SK-N-SH treated with all-trans-retinoic acid at 6 μM for 48 hours (cell line): Measurements from ENCODE around the gene HSPG2.
"Not testable (repeated sequence)": the region's sequence is repeated elsewhere in the genome, so short reads cannot be mapped to it uniquely, and the experiment has no call there.

Source experiments
- ATAC-seq: fragments of 200-7000 bp; cut with Tn5 transposase; 3 replicates; pipeline ENCODE4 v1.9.1; 2020; ENCODE audit warnings: mild to moderate bottlenecking, moderate library complexity
- ARNTL ChIP-seq: fragments of 450-650 bp; formaldehyde crosslinking; IDR thresholded peaks from 2 replicates; pipeline ENCODE4 v1.5.0; 2020; ENCODE audit warnings: low read depth, mild to moderate bottlenecking, moderate library complexity, borderline replicate concordance
- BACH2 ChIP-seq: fragments of 250-450 bp; sonication (Bioruptor Pico); IDR thresholded peaks from 2 replicates; pipeline ENCODE4 v1.9.0; 2021; ENCODE audit warnings: mild to moderate bottlenecking, borderline replicate concordance
- CREB5 ChIP-seq: fragments of 250-450 bp; sonication (Bioruptor Pico); IDR thresholded peaks from 2 replicates; pipeline ENCODE4 v1.5.1; 2020; ENCODE audit warnings: low read depth, mild to moderate bottlenecking, moderate library complexity
- CSDC2 ChIP-seq: fragments of 250-450 bp; sonication (Bioruptor Pico); IDR thresholded peaks from 2 replicates; pipeline ENCODE4 v1.5.0; 2020; ENCODE audit warnings: mild to moderate bottlenecking, moderate library complexity
- ESRRG ChIP-seq: fragments of 250-450 bp; sonication (Bioruptor Pico); IDR thresholded peaks from 2 replicates; pipeline ENCODE4 v1.6.1; 2021; ENCODE audit warnings: mild to moderate bottlenecking
- GLIS3 ChIP-seq: fragments of 250-450 bp; sonication (Bioruptor Pico); IDR thresholded peaks from 2 replicates; pipeline ENCODE4 v1.5.0; 2020; ENCODE audit warnings: mild to moderate bottlenecking, moderate library complexity
- ISL1 ChIP-seq: fragments of 250-450 bp; sonication (Bioruptor Pico); IDR thresholded peaks from 2 replicates; pipeline ENCODE4 v2.1.2; 2022; ENCODE audit warnings: mild to moderate bottlenecking, moderate library complexity
- OSR1 ChIP-seq: fragments of 250-450 bp; sonication (Bioruptor Pico); IDR thresholded peaks from 2 replicates; pipeline ENCODE4 v1.8.0; 2022; ENCODE audit warnings: moderate library complexity, mild to moderate bottlenecking, inconsistent platforms
- POU6F1 ChIP-seq: fragments of 250-450 bp; sonication (Bioruptor Pico); IDR thresholded peaks from 2 replicates; pipeline ENCODE4 v1.8.0; 2021; ENCODE audit warnings: low read depth, mild to moderate bottlenecking, moderate library complexity, borderline replicate concordance
- PPARA ChIP-seq: fragments of 250-450 bp; sonication (Bioruptor Pico); IDR thresholded peaks from 2 replicates; pipeline ENCODE4 v1.5.0; 2020; ENCODE audit warnings: mild to moderate bottlenecking, borderline replicate concordance
- RARB ChIP-seq: fragments of 250-450 bp; sonication (Bioruptor Pico); IDR thresholded peaks from 2 replicates; pipeline ENCODE4 v1.8.0; 2021; ENCODE audit warnings: mild to moderate bottlenecking, moderate library complexity
- SNAI2 ChIP-seq: fragments of 250-450 bp; sonication (Bioruptor Pico); IDR thresholded peaks from 2 replicates; pipeline ENCODE4 v1.5.0; 2020; ENCODE audit warnings: mild to moderate bottlenecking, moderate library complexity
- TCF4 ChIP-seq: fragments of 250-450 bp; sonication (Bioruptor Pico); IDR thresholded peaks from 2 replicates; pipeline ENCODE4 v1.8.0; 2021; ENCODE audit warnings: mild to moderate bottlenecking, moderate library complexity, borderline replicate concordance
- TOX ChIP-seq: fragments of 250-450 bp; sonication (Bioruptor Pico); IDR thresholded peaks from 2 replicates; pipeline ENCODE4 v1.8.0; 2021; ENCODE audit warnings: mild to moderate bottlenecking, moderate library complexity, borderline replicate concordance
- TSHZ2 ChIP-seq: fragments of 250-450 bp; sonication (Bioruptor Pico); IDR thresholded peaks from 2 replicates; pipeline ENCODE4 v1.5.0; 2020; ENCODE audit warnings: mild to moderate bottlenecking, moderate library complexity
- ZC3H10 ChIP-seq: fragments of 250-450 bp; sonication (Bioruptor Pico); IDR thresholded peaks from 2 replicates; pipeline ENCODE4 v1.5.1; 2021; ENCODE audit warnings: mild to moderate bottlenecking, moderate library complexity
- ZFP3 ChIP-seq: fragments of 250-450 bp; sonication (Bioruptor Pico); IDR thresholded peaks from 2 replicates; pipeline ENCODE4 v1.5.0; 2020; ENCODE audit warnings: mild to moderate bottlenecking, moderate library complexity
- ZFP30 ChIP-seq: fragments of 450-650 bp; formaldehyde crosslinking; IDR thresholded peaks from 2 replicates; pipeline ENCODE4 v1.5.0; 2022; ENCODE audit warnings: mild to moderate bottlenecking, moderate library complexity
- ZNF565 ChIP-seq: fragments of 450-650 bp; formaldehyde crosslinking; conservative IDR thresholded peaks from 2 replicates; pipeline ENCODE4 v1.5.0; 2020; ENCODE audit warnings: low read depth, mild to moderate bottlenecking, moderate library complexity
- ZNF70 ChIP-seq: fragments of 450-650 bp; formaldehyde crosslinking; IDR thresholded peaks from 2 replicates; pipeline ENCODE4 v1.5.0; 2020; ENCODE audit warnings: mild to moderate bottlenecking, moderate library complexity
- ZNF8 ChIP-seq: fragments of 450-650 bp; formaldehyde crosslinking; IDR thresholded peaks from 2 replicates; pipeline ENCODE4 v1.5.0; 2020; ENCODE audit warnings: mild to moderate bottlenecking, moderate library complexity
- TF ChIP-seq, protein P1 (sequence below): fragments of 250-450 bp; sonication (Bioruptor Pico); IDR thresholded peaks from 2 replicates; pipeline ENCODE4 v1.8.0; 2020; ENCODE audit warnings: mild to moderate bottlenecking, moderate library complexity, borderline replicate concordance
- TF ChIP-seq, protein P2 (sequence below): fragments of 250-450 bp; sonication (Bioruptor Pico); IDR thresholded peaks from 2 replicates; pipeline ENCODE4 v1.5.1; 2021; ENCODE audit warnings: mild to moderate bottlenecking, moderate library complexity

HSPG2 gene

GRCh38 chr1:21828506-21829210, 108.5 kb downstream of the HSPG2 start (continued):
- no peak for TF ChIP-seq TSHZ2

DNA sequence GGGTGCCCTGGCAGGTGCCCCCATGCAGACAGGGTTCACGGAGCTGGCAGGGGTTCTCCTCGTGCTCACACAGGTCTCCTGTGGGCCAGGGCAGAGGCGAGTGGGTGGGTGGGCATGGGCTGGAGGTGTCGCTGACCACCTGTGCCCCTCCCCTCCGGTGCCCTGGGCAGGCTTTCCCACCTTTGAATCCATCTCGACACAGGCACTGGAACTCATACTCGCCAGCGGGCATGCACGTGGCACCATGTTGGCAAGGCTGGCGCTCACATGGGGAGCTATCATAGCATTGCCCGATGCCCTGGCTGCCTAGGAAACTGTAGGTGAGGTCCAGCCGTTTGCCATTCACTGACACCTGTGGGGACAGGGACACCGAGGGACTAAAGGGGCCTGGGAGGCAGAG, 109.0 kb downstream of the HSPG2 start:
- TF ChIP-seq ZNF70: no peak
- TF ChIP-seq ZC3H10 (CRISPR knock-in tag): no peak
- TF ChIP-seq, protein P1, sequence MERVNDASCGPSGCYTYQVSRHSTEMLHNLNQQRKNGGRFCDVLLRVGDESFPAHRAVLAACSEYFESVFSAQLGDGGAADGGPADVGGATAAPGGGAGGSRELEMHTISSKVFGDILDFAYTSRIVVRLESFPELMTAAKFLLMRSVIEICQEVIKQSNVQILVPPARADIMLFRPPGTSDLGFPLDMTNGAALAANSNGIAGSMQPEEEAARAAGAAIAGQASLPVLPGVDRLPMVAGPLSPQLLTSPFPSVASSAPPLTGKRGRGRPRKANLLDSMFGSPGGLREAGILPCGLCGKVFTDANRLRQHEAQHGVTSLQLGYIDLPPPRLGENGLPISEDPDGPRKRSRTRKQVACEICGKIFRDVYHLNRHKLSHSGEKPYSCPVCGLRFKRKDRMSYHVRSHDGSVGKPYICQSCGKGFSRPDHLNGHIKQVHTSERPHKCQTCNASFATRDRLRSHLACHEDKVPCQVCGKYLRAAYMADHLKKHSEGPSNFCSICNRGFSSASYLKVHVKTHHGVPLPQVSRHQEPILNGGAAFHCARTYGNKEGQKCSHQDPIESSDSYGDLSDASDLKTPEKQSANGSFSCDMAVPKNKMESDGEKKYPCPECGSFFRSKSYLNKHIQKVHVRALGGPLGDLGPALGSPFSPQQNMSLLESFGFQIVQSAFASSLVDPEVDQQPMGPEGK (CRISPR knock-in tag): no peak
- TF ChIP-seq BACH2 (CRISPR knock-in tag): no peak
- no peak for TF ChIP-seq CREB5 (CRISPR knock-in tag)
- no peak for TF ChIP-seq ZFP30
- TF ChIP-seq SNAI2 (CRISPR knock-in tag): no peak
- TF ChIP-seq RARB (CRISPR knock-in tag): no peak
- TF ChIP-seq TOX (CRISPR knock-in tag): no peak
- no peak for TF ChIP-seq OSR1 (CRISPR knock-in tag)
- no peak for TF ChIP-seq TCF4 (CRISPR knock-in tag)
- TF ChIP-seq, protein P2, sequence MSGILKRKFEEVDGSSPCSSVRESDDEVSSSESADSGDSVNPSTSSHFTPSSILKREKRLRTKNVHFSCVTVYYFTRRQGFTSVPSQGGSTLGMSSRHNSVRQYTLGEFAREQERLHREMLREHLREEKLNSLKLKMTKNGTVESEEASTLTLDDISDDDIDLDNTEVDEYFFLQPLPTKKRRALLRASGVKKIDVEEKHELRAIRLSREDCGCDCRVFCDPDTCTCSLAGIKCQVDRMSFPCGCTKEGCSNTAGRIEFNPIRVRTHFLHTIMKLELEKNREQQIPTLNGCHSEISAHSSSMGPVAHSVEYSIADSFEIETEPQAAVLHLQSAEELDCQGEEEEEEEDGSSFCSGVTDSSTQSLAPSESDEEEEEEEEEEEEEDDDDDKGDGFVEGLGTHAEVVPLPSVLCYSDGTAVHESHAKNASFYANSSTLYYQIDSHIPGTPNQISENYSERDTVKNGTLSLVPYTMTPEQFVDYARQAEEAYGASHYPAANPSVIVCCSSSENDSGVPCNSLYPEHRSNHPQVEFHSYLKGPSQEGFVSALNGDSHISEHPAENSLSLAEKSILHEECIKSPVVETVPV: no peak
- no peak for TF ChIP-seq PPARA (CRISPR knock-in tag)
- TF ChIP-seq CSDC2 (CRISPR knock-in tag): no peak
- no peak for TF ChIP-seq ZNF8 (CRISPR knock-in tag)
- TF ChIP-seq ARNTL (CRISPR knock-in tag): no peak
- ATAC-seq: no peak

- ATAC-seq: no peak
- no peak for TF ChIP-seq TOX (CRISPR knock-in tag)
- TF ChIP-seq BACH2 (CRISPR knock-in tag): no peak
- TF ChIP-seq GLIS3: no peak
These were observed 109.9 kb downstream of the HSPG2 start for GRCh38 chr1:21827141-21827679.

DNA sequence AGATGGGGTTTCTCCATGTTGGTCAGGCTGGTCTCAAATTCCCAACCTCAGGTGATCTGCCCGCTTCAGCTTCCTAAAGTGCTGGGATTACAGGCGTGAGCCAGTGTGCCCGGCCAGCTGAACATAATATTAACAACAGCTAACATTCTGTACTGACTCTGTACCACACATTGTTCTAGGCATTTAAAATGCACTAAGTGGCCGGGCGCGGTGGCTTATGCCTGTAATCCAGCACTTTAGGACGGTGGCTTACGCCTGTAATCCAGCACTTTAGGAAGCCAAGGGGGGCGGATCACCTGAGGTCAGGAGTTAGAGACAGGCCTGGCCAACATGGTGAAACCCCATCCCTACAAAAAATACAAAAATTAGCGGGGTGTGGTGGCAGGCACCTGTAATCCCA, 110.4 kb downstream of the HSPG2 start:
- ATAC-seq: not testable (repeated sequence)

DNA sequence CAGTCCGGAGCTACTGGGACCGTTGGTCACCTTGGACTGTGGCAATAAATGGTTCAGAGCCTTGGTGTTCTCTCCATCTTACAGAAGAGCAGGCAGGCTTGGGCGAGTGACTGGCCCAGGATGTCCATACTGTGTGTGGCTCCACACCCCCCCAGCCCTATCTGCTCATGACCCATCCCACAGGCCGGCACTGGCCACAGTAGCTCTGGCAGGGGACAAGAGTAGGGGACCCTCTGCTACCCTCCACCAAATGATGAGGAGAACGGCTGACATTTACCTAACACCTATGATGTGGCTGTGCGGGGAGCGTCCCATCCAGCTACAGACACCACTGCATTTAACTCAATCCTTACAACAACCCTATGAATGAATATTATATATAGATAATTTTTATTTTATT, 111.7 kb downstream of the HSPG2 start:
- no peak for ATAC-seq
- TF ChIP-seq PPARA (CRISPR knock-in tag) (no peak), ISL1 (CRISPR knock-in tag) (no peak), POU6F1 (CRISPR knock-in tag) (no peak), TCF4 (CRISPR knock-in tag) (no peak), ESRRG (CRISPR knock-in tag) (no peak), SNAI2 (CRISPR knock-in tag) (no peak), ARNTL (CRISPR knock-in tag) (no peak), ZNF8 (CRISPR knock-in tag) (no peak), TOX (CRISPR knock-in tag) (no peak), ZC3H10 (CRISPR knock-in tag) (no peak), ZNF565 (CRISPR knock-in tag) (no peak), ZFP3 (CRISPR knock-in tag) (no peak), TSHZ2 (no peak)
